OCI-LY7 (cell line): Measurements from ENCODE around the gene CUEDC2.

Experiments used
- CTCF ChIP-seq: fragments of 200-600 bp; sonication (generic); conservative IDR thresholded peaks from 2 replicates; pipeline ENCODE4 v1.5.1; 2014; ENCODE audit warnings: mild to moderate bottlenecking, antibody characterized with exemption, low read length, moderate library complexity, mixed read lengths
- EZH2phosphoT487 ChIP-seq: fragments of 200-600 bp; sonication (generic); IDR thresholded peaks from 2 replicates; pipeline ENCODE4 v1.6.1; 2018; ENCODE audit warnings: low read depth, borderline replicate concordance, mild to moderate bottlenecking, mixed run types, antibody characterized with exemption, low read length, moderate library complexity, mixed read lengths

GRCh38 chr10:102451105-102451969 lies 19.0 kb upstream of the CUEDC2 start, which contains the start of gene C10orf95:
- TF ChIP-seq EZH2phosphoT487, result no peak
- no peak for TF ChIP-seq CTCF
